CD14-positive monocyte (primary cell): Measurements from ENCODE around the gene TNFRSF19. TPM values are rescaled to one million over a fixed set of nuclear protein-coding genes. Genes with fewer than 3 reads are reported as not detected.

Experiments
- DNase-seq, 3 donors: peaks; one replicate each; pipeline ENCODE4 v3.0.0-alpha.2; 2011 to 2022
- H2AFZ ChIP-seq: 2 replicates; pipeline ENCODE4 v1.6.0; 2012; ENCODE audit warnings: mild to moderate bottlenecking, low read depth, low read length, inconsistent platforms; ENCODE audit not compliant: insufficient read depth, poor library complexity, severe bottlenecking
- H3K27ac ChIP-seq, 2 donors: 1 replicate in 1 of 2; 2 replicates in 1 of 2; pipeline ENCODE4 v1.5.1; 2012 to 2013; ENCODE audit warnings: low read length in 2 of 2, control low read depth in 1 of 2, inconsistent platforms in 1 of 2, low read depth in 1 of 2, mild to moderate bottlenecking in 1 of 2
- H3K27me3 ChIP-seq, 2 donors: one replicate each; pipeline versions ENCODE4 v1.6.0 to v1.6.1; 2011 to 2013; ENCODE audit warnings: low read length in 2 of 2; ENCODE audit not compliant: control insufficient read depth in 2 of 2, insufficient read depth in 2 of 2
- H3K36me3 ChIP-seq, 2 donors: replicated peaks in 1 of 2; 1 replicate in 1 of 2; 2 replicates in 1 of 2; pipeline versions ENCODE4 v1.5.1 to v1.6.1; 2012 to 2013; ENCODE audit warnings: low read length in 2 of 2, control low read depth in 1 of 2, inconsistent platforms in 1 of 2, mild to moderate bottlenecking in 1 of 2; ENCODE audit not compliant: insufficient read depth in 2 of 2, control insufficient read depth in 1 of 2
- H3K4me1 ChIP-seq, 2 donors: 1 replicate in 1 of 2; 2 replicates in 1 of 2; pipeline versions ENCODE4 v1.5.1 to v1.6.1; 2012 to 2013; ENCODE audit warnings: low read length in 2 of 2, control low read depth in 1 of 2, inconsistent platforms in 1 of 2, mild to moderate bottlenecking in 1 of 2, moderate library complexity in 1 of 2; ENCODE audit not compliant: insufficient read depth in 2 of 2, control insufficient read depth in 1 of 2
- H3K4me2 ChIP-seq: replicated peaks from 2 replicates; pipeline ENCODE3; 2012; ENCODE audit warnings: low read length, moderate library complexity, mild to moderate bottlenecking; ENCODE audit not compliant: poor library complexity, severe bottlenecking; ENCODE audit errors: extremely low read depth
- H3K4me3 ChIP-seq, 3 experiments: fragments of 200-600 bp in 1 of 3; sonication (generic) in 1 of 3; replicated peaks in 1 of 3; 1 replicate in 2 of 3; 2 replicates in 1 of 3; pipeline ENCODE4 v1.5.1; 2011 to 2013; ENCODE audit warnings: low read length in 3 of 3, mild to moderate bottlenecking in 3 of 3, control low read depth in 2 of 3, low read depth in 2 of 3, inconsistent platforms in 1 of 3, moderate library complexity in 1 of 3
- H3K79me2 ChIP-seq: 2 replicates; pipeline ENCODE4 v1.6.0; 2012; ENCODE audit warnings: mild to moderate bottlenecking, control low read depth, inconsistent platforms, low read length, moderate library complexity; ENCODE audit not compliant: insufficient read depth
- H3K9ac ChIP-seq: 2 replicates; pipeline ENCODE4 v1.6.0; 2017; ENCODE audit warnings: low read length, mild to moderate bottlenecking; ENCODE audit not compliant: insufficient read depth, poor library complexity, severe bottlenecking
- H3K9me3 ChIP-seq, 2 donors: replicated peaks in 1 of 2; 1 replicate in 1 of 2; 2 replicates in 1 of 2; pipeline versions ENCODE4 v1.5.1 to v1.6.1; 2012 to 2013; ENCODE audit warnings: low read length in 2 of 2, control low read depth in 1 of 2; ENCODE audit not compliant: control insufficient read depth in 1 of 2, insufficient read depth in 1 of 2
- H4K20me1 ChIP-seq: 2 replicates; pipeline ENCODE4 v1.6.0; 2012; ENCODE audit warnings: mild to moderate bottlenecking, low read length, control low read depth, moderate library complexity; ENCODE audit not compliant: insufficient read depth
- H3K27ac Mint-ChIP-seq, 7 donors: one replicate each; pipeline ENCODE4 v1.8.0; 2020; ENCODE audit warnings: mild to moderate bottlenecking in 7 of 7, mixed read lengths in 7 of 7, moderate library complexity in 6 of 7, inconsistent platforms in 2 of 7
- H3K27me3 Mint-ChIP-seq, 3 donors: one replicate each; pipeline ENCODE4 v1.8.0; 2021 to 2022; ENCODE audit warnings: low read depth in 3 of 3, mild to moderate bottlenecking in 3 of 3, mixed read lengths in 3 of 3, moderate library complexity in 3 of 3, inconsistent platforms in 1 of 3
- H3K36me3 Mint-ChIP-seq, 2 donors: one replicate each; pipeline ENCODE4 v1.8.0; 2020; ENCODE audit warnings: mixed read lengths in 2 of 2, inconsistent platforms in 1 of 2, mild to moderate bottlenecking in 1 of 2
- H3K4me1 Mint-ChIP-seq: one replicate; pipeline ENCODE4 v1.8.0; 2020; ENCODE audit warnings: mild to moderate bottlenecking, mixed read lengths
- H3K4me3 Mint-ChIP-seq, 2 donors: one replicate each; pipeline ENCODE4 v1.8.0; 2020; ENCODE audit warnings: mild to moderate bottlenecking in 2 of 2, mixed read lengths in 2 of 2, moderate library complexity in 1 of 2
- H3K9me3 Mint-ChIP-seq, 7 donors: one replicate each; pipeline ENCODE4 v1.8.0; 2020 to 2022; ENCODE audit warnings: mixed read lengths in 7 of 7, mild to moderate bottlenecking in 6 of 7, moderate library complexity in 6 of 7, inconsistent platforms in 2 of 7
- CTCF ChIP-seq: fragments of 200-600 bp; IDR thresholded peaks from one replicate; pipeline ENCODE4 v1.8.0; 2022; ENCODE audit warnings: antibody characterized with exemption, mild to moderate bottlenecking
- WGBS: methylation state at CpG from one replicate; pipeline ENCODE4 v1.1.5; 2013; ENCODE audit warnings: missing lambda C conversion rate; ENCODE audit not compliant: insufficient coverage; 5-methylcytosine and 5-hydroxymethylcytosine counted together
- intact Hi-C, 2 donors: fragments of 100-400 bp; cut with micrococcal nuclease; formaldehyde crosslinking; loops; one replicate each; pipeline versions ENCODE4 v1.15.0 to v1.15.1; 2023
- polyA plus RNA-seq, 3 donors: library from polyadenylated mRNA; depleted of rRNA in 1 of 3; unstranded in 2 of 3; stranded (reverse) in 1 of 3; fragments of 300-500 nt in 2 of 3; fragments of >200 nt in 1 of 3; fragmentation: Illumina TruSeq in 2 of 3; gene quantifications; 1 replicate in 2 of 3; 2 replicates in 1 of 3; pipeline ENCODE4 v1.2.3, GENCODE V29; 2012 to 2021

The TNFRSF19 gene
- polyA plus RNA-seq, 3 donors = 0.11 TPM; not detected in 2

GRCh38 chr13:23616228-23616627, 46.0 kb downstream of the TNFRSF19 start:
- no peak for TF ChIP-seq CTCF
- H3K4me2 ChIP-seq = no peak overlapping the region
- no peak for DNase-seq
- Mint-ChIP-seq H3K27me3 (peaks cover 0 to 2% (median 1%) of the 10 kb centered on the region in 3 donors), H3K36me3 (no peaks in the 10 kb centered on the region), H3K27ac (no peak overlapping the region), H3K9me3 (peaks cover 0 to 1% (median 0%) of the 10 kb centered on the region in 7 donors), H3K4me1 (peaks cover under 1% of the 10 kb centered on the region), H3K4me3 (no peak overlapping the region)
- intact Hi-C loops = no loop called here
- H3K27me3 ChIP-seq = no peaks in the 10 kb centered on the region
- no peaks in the 10 kb centered on the region for H3K9me3 ChIP-seq
- no peaks in the 10 kb centered on the region for H3K79me2 ChIP-seq
- no peak overlapping the region for H3K9ac ChIP-seq
- H4K20me1 ChIP-seq = no peaks in the 10 kb centered on the region
- WGBS = 80% methylated on average over 1 of the region's 2 CpGs
- no peak overlapping the region for H3K27ac ChIP-seq
- no peak overlapping the region for H2AFZ ChIP-seq
- no peaks in the 10 kb centered on the region for H3K36me3 ChIP-seq
- H3K4me1 ChIP-seq = no peaks in the 10 kb centered on the region
- H3K4me3 ChIP-seq = no peak overlapping the region

GRCh38 chr13:23617551-23618024, 47.4 kb downstream of the TNFRSF19 start:
- Mint-ChIP-seq H3K36me3 (no peaks in the 10 kb centered on the region), H3K4me3 (no peak overlapping the region), H3K27me3 (peaks cover 0 to 2% (median 1%) of the 10 kb centered on the region in 3 donors), H3K9me3 (peaks cover 0 to 1% (median 0%) of the 10 kb centered on the region in 7 donors), H3K4me1 (no peaks in the 10 kb centered on the region), H3K27ac (no peak overlapping the region)
- no peak overlapping the region for H3K27ac ChIP-seq
- intact Hi-C loops = no loop called here
- no peaks in the 10 kb centered on the region for H4K20me1 ChIP-seq
- H3K4me2 ChIP-seq = no peak overlapping the region
- no peak overlapping the region for H3K9ac ChIP-seq
- 50% methylated on average over 3 of the region's 3 CpGs for WGBS
- no peaks in the 10 kb centered on the region for H3K79me2 ChIP-seq
- no peak for DNase-seq
- H2AFZ ChIP-seq = no peak overlapping the region
- no peaks in the 10 kb centered on the region for H3K36me3 ChIP-seq
- no peaks in the 10 kb centered on the region for H3K27me3 ChIP-seq
- no peak overlapping the region for H3K4me3 ChIP-seq
- TF ChIP-seq CTCF = no peak
- no peaks in the 10 kb centered on the region for H3K9me3 ChIP-seq
- H3K4me1 ChIP-seq = no peaks in the 10 kb centered on the region
